NCI-H2196 treated with DMSO at 0.1 percent for 48 hours (cell line): ENCODE results near the gene OSBPL5.

Experiments
- DNase-seq: peaks from one replicate; lab custom pipeline; 2025; ENCODE audit not compliant: unreplicated experiment; lab: John Stamatoyannopoulos, UW

The OSBPL5 gene

DNA sequence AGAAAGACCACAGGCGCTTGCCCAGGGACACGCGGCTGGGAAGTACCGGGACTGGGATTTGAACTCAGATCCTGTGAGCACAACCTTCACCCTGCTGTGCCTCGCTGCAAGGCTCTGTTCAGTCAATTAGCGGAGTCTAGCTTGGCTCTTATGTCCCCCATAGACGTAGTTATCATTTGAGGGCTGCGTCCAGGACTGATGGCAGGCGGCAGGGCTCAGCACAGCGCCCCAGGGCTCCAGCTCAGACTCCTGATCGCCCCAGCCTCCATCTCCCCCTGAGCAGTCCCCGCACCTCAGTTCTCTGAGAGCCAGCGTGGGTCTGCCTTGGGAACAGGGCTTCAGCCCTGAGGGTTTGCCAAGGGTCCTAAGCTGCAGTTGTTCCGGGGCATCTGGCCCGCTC, 33.7 kb upstream of the OSBPL5 start:
- no peak for DNase-seq

DNA sequence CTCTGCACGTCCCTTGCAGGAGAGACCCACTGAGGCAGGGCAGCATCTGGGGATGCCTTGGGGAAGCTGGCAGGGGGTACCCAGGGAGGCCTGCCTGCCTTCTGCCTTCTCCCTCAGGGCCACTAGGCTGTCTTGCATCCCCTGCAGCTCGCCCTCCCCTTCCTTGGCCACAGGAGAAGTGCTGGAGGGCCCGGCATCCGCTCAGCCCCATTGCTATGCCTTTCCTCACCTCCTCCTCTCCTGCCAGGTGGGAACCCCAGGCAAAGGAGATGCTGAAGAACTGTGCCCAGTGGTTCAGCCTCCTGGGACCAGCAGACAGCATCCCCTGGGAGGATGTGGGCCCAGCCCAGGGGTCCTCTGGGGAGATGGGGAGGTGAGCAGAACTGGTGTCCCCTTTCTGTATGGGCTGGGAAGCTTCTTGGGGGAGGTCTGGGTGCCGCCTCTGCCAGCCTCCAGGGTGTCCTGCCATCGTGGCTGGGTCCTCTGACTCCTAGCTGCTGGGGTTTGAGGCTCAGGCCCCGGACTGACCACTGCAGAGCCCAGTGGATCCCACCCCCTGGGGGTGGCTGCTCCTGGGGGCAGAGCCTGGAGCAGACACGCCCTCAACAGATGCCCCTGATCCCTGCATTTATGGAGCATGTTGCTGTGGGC, 32.9 kb upstream of the OSBPL5 start:
- no peak for DNase-seq

DNA sequence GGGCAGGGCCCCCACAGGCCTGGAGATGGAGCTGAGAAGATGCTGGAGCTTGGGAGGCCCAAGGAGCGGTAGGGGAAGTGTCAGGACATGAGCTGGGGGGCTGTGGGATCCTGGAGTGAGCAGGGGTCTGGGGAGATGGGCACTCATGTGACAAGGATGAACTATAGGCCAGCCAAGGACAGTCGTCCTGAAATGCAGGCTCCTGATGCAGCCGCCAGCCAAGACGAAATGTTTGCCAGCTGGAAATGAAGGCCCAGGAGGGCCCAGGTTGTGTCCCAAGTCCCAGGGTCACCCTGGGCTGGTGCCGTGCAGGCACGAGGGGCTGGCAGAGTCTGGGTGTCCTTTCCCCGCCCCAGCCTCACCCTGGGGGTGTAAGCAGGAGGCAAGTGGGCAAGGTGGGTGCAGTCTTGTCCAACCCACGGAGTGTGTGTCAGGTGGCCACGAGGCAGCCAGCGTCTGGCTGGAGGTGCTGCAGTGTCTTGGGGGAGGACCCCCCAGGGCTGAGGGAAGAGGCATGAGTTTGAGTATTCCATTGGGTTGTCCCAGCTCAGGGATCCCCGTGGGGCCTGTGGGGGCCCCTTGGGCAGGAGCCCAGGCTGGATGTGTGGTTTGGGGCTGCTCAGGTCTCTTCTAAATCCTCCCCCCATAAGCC, 32.1 kb upstream of the OSBPL5 start:
- no peak for DNase-seq

DNA sequence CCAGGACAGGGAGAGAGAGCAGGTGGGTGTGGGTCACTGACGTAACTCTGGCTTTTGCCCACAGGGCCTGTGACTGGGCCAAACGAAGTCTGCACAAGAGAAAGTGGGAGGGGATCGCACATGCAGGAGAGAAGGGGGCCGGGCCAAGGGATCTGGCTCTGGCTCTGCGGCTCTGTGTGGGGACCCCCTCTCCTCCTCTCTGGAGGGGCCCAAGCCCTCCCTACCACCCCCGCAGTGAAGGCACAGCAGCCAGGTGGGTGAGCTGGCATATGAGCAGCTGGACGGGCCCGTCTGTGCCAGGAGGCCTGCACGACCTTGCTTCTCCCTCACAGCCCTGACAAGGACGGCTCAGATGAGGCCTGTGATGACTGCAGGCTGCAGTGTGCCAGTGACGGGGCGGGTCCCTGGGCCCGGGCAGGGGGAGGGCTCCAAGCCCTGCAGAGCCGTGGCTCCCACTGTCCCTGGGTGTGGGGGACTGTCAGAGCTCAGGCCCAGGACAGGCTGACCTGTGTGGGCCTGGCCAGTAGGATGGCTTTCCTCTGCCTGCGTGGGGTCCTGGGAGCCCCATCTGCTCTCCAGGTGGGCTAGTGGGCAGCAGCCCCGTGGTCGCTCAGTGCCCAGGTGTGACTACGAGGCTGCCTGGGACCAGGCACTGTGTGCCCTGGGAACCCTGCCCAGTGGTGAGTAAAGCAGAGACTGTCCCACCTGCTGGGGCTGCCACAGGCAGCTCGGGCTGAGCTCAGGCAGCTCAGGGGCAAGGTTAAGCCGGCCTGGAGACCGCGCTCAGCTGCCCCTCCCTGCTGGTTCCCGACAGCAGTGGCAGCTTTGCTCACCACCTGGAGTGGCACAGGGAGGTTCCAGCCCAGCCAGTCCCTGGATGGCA, 31.3 kb upstream of the OSBPL5 start:
- DNase-seq, result no peak

DNA sequence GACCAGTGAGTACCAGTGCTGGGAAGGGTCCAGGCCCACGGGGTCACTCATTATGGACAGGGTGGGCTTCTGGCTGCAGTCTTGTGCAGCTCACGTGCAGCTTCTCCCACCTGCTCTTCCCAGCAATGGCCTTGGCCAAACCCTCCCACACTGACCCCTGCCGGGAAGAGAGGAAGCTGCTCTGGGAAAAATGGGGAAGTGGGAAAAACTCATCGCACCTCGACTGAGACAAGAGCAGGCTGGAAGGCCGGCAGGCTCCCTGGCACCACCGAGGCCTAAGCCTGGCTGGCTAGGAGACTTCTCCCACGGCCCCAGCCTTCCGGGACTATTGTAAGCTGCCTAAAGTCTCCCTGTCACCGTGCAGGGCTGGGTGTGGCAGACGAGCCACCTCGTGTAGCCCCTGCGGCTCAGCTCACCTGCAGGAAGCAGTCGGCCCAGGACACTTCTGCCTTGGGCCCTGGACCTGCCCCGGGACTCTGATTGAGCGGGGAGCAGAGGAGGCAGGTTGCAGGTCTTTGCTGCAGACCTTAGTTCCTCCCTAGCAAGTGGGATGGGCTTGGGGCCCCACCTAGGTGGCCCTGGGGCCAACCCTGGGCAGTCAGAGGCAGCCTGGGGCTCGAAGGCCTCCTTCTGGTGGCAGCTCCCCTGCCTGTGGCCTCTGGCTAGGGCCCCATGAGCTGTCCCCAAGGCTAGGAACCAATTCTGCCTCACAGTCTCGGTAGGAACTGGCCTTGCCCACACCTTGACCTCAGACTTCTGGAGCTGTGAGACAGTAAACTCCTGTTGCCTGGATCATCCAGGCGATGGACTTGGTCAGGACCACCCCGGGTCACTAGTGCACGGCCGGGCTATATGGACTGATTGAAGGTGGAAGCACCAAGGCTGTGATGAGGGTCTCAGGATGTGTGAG, 30.4 kb upstream of the OSBPL5 start:
- no peak for DNase-seq

DNA sequence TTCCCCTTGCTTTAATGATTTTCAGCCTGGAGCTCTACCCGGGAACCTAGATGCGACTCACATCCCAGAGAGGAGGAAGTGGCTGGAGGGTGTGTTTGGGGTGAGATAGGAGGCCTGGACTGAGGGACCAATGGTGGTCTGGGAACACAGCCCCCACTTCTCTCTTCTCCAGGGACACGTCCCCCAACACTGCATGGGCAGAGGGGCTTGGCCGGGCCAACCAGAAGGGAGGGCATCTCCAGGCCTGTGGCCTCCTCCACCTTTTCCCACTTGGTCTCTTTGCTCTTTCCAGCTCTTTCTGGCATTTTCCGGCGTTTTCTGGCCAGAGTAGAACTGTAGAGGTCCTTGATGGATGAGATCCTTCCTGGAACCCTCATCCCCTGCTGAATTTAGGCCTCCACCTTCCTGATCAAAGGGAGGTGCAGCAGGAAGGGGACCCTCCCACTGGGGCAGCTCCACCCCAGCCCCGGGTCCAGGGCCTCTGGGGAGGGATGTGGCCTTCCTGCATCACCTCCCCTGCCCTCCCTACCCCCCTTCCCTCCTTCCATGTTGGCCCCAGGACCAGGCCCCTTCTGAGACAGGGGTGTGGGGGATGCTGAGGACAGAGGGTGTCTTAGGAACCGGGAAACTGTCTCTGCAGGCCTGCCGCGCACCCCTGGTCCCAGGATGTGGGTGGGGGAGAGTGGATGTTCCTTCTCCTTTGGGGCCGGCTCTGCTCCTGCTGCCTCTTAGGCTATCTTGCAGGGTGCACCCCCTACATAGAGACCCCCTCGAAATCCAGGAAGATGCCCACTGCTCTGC, 29.1 kb upstream of the OSBPL5 start:
- no peak for DNase-seq

DNA sequence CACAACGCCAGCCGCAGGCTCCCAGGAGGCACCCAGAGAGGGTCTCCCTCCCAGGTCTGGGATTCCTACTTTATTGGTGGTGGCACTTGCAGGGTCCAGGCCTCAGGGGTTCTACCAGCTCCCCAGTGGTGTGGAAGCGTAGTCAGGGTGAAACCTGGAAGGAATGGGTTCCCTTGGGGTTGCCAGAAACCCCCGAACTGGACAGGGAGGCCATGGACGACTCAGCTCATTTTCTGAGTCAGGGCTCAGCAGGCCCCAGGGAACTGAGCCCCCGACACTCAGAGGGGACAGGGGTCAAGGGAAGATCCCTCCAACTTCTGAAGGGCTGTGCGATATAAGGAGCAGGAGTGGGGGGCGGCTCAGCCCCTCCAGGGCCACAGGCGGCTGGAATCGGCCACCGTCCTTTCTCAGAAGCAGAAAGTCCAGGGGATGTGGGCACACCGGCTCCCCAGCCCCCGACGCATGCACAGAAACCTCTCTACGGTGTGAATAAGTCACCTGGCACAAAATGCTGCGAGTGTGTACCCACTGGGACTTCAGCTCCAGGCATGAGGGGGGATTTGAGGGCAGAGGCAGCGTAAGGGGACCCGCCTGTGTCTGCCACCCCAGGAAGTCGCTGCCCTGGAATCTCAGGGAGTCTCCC, 28.4 kb upstream of the OSBPL5 start:
- no peak for DNase-seq

- DNase-seq, result no peak
These were observed 27.6 kb upstream of the OSBPL5 start for GRCh38 chr11:3192511-3193372.

GRCh38 chr11:3191586-3192324, 26.6 kb upstream of the OSBPL5 start:
- DNase-seq, result no peak

DNA sequence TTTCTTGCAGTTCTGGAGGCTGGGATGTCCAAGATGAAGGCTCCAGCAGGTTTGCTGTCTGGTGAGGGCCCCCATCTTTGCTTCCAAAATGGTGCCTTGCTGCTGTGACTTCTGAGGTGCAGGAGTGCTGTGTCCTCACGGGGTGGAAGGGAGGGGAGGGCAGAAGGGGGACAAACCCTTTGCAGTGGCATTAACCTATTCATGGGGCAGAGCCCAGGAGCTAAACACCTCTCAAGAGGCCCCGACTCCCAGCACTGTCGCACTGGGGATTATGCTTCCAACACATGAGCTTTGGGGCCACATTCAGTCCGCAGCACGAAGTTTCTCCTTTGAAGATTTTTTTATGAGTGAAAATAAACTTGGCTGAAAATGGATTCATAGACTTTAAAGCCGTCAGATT, 25.5 kb upstream of the OSBPL5 start:
- DNase-seq, result no peak

- DNase-seq, result no peak
These were observed 24.9 kb upstream of the OSBPL5 start for GRCh38 chr11:3189886-3190583.

GRCh38 chr11:3189196-3189843, 24.2 kb upstream of the OSBPL5 start:
- no peak for DNase-seq

DNA sequence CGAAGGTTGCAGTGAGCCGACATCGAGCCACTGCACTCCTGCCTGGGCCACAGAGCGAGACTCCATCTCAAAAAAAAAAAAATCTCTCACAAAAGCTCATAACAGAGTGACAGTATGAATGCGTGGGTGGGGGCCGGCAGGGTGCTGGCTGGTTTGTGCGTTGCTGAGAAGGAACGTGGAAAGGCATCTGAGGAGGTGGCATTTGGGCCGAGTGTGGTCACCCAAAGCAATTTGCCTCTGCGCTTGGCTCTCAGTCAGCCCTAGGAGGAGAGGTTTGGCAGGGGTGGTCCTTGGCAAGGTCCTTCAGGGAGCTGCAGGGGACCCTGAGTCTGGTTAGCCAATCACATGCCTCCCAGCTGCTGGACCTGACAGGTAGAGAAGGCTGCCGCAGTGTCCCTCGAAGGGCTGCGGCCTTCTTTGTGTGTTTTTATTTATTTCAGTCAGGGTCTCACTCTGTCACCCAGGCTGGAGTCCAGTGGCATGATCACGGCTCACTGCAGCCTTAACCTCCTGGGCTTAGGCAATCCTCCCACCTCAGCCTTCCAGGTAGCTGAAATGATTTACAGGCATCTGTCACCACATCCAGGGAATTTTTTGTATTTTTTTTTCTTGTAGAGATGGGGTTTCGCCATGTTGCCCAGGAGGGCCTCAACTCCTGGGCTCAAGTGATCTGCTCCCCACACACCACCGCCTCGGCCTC, 23.5 kb upstream of the OSBPL5 start:
- DNase-seq, result no peak

GRCh38 chr11:3186166-3186953, 21.2 kb upstream of the OSBPL5 start:
- no peak for DNase-seq

DNA sequence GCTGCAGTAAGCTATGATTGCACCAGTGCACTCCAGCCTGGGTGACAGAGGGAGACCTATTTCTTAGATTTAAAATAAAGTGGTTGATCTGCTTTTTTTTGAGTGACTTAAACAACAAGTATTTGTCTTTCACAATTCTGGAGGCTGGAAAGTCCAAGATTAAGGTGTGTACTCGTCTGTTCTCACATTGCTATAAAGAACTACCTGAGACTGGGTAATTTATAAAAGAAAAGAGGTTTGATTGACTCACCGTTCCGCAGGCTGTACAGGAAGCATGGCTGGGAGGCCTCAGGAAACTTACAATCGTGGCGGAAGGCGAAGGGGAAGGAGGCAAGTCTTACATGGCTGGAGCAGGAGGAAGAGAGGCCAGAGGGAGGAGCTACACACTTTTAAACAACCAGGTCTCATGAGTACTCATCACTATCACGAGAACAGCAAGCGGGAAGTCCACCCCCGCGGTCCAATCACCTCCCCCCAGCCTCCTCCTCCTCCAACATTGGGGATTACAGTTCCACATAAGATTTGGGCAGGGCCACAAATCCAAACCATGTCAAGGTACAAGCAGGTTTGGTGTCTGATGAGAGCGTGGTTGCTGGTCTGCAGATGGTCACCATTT, 19.7 kb upstream of the OSBPL5 start:
- no peak for DNase-seq
